Placental epithelial cell (primary cell): ENCODE results near the gene ABCA6. TPM values are rescaled to one million over a fixed set of nuclear protein-coding genes. Genes with fewer than 3 reads are reported as not detected.

Source experiments
- small RNA-seq: library from RNA; depleted of rRNA; stranded (forward); fragments of <200 nt; gene quantifications from one replicate; pipeline ENCODE3, GENCODE V24; 2012
- total RNA-seq: library from RNA; depleted of rRNA; stranded (reverse); fragments of >200 nt; gene quantifications from 2 replicates; pipeline ENCODE4 v1.2.3, GENCODE V29; 2012

ABCA6 gene, protein sequence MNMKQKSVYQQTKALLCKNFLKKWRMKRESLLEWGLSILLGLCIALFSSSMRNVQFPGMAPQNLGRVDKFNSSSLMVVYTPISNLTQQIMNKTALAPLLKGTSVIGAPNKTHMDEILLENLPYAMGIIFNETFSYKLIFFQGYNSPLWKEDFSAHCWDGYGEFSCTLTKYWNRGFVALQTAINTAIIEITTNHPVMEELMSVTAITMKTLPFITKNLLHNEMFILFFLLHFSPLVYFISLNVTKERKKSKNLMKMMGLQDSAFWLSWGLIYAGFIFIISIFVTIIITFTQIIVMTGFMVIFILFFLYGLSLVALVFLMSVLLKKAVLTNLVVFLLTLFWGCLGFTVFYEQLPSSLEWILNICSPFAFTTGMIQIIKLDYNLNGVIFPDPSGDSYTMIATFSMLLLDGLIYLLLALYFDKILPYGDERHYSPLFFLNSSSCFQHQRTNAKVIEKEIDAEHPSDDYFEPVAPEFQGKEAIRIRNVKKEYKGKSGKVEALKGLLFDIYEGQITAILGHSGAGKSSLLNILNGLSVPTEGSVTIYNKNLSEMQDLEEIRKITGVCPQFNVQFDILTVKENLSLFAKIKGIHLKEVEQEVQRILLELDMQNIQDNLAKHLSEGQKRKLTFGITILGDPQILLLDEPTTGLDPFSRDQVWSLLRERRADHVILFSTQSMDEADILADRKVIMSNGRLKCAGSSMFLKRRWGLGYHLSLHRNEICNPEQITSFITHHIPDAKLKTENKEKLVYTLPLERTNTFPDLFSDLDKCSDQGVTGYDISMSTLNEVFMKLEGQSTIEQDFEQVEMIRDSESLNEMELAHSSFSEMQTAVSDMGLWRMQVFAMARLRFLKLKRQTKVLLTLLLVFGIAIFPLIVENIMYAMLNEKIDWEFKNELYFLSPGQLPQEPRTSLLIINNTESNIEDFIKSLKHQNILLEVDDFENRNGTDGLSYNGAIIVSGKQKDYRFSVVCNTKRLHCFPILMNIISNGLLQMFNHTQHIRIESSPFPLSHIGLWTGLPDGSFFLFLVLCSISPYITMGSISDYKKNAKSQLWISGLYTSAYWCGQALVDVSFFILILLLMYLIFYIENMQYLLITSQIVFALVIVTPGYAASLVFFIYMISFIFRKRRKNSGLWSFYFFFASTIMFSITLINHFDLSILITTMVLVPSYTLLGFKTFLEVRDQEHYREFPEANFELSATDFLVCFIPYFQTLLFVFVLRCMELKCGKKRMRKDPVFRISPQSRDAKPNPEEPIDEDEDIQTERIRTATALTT (N-terminal part only)
- total RNA-seq = 0.11 and 1.6 TPM in 2 replicates

GRCh38 chr17:69141431-69142174 is at the start of gene ABCA6:
Gene ABCA6, minus strand, starts transcription at chr17:69141895. Its CDS starts 1,192 bp downstream, at chr17:69140703.

GRCh38 chr17:69060822-69061221 is 80.9 kb downstream of the ABCA6 start, which contains the start of gene ABCA9:
Gene ABCA9, minus strand, starts transcription at chr17:69060927. Its CDS starts 9,801 bp downstream, at chr17:69051126.

Small RNA genes within 50 kb of the gene (small RNA-seq; reads per million reads assigned to genes)
- gene MIR4524B = not detected

Other genes starting within 250 kb of the ABCA6 start
- gene ABCA8, start 186.5 kb downstream of the ABCA6 start, total RNA-seq = 0.39 and 0.76 TPM in 2 replicates
- 0.39 TPM in 1 of 2 replicates, not detected in the other for gene ABCA9, start 81.0 kb downstream of the ABCA6 start, total RNA-seq
- 0.87 and 3.1 TPM in 2 replicates for gene ABCA10, start 86.9 kb upstream of the ABCA6 start, total RNA-seq
- gene ABCA5, start 185.2 kb upstream of the ABCA6 start, total RNA-seq = 15.7 and 29.1 TPM in 2 replicates